Measurements from ENCODE around the gene ZIC2. TPM values are rescaled to one million over a fixed set of nuclear protein-coding genes. Genes with fewer than 3 reads are reported as not detected.
A peak's percentile ranks its signal among the peaks of the same experiment; 100 is the strongest.

The ZIC2 gene
- total and polyA plus RNA-seq, 8 donors = not detected

GRCh38 chr13:99969453-99969918 lies 12.1 kb upstream of the ZIC2 start:
- no peak overlapping the region for H3K27ac ChIP-seq
- H3K27me3 ChIP-seq = peaks cover 57 to 100% (median 91%) of the 10 kb centered on the region in 3 donors
- WGBS, 5 donors = 5 to 11% (median 7%) methylated on average over 28 to 52 of the region's 52 CpGs
- H3K4me3 ChIP-seq = peak overlapping the region; percentile 22 to 51 (median 31)
- peaks cover 37 to 44% (median 38%) of the 10 kb centered on the region in 4 donors for H3K4me1 ChIP-seq
- DNase-seq = no peak
- intact Hi-C loops (cut with DNase I; ENCODE audit: low total_unique reads) = no loop called here
- H3K36me3 ChIP-seq = no peaks in the 10 kb centered on the region
- no peak for TF ChIP-seq CTCF (IDR thresholded peaks at IDR 0.05)
- no peak for TF ChIP-seq POLR2AphosphoS5 (IDR thresholded peaks at IDR 0.05)
- no peak for TF ChIP-seq EP300 (IDR thresholded peaks at IDR 0.05)
- no peak for TF ChIP-seq POLR2A (IDR thresholded peaks at IDR 0.05)
- peaks cover 0 to 36% (median 5%) of the 10 kb centered on the region in 4 donors for H3K9me3 ChIP-seq

GRCh38 chr13:99969919-99970650 lies 11.5 kb upstream of the ZIC2 start:
- 1 to 4% (median 2%) methylated on average over 42 to 78 of the region's 79 CpGs for WGBS, 5 donors
- TF ChIP-seq CTCF (IDR thresholded peaks at IDR 0.05) = no peak
- TF ChIP-seq POLR2A (IDR thresholded peaks at IDR 0.05) = no peak
- no peak for TF ChIP-seq POLR2AphosphoS5 (IDR thresholded peaks at IDR 0.05)
- TF ChIP-seq EP300 (IDR thresholded peaks at IDR 0.05) = no peak
- Histone ChIP-seq H3K4me1 (peaks cover 37 to 44% (median 38%) of the 10 kb centered on the region in 4 donors), H3K36me3 (no peaks in the 10 kb centered on the region), H3K9me3 (peaks cover 0 to 42% (median 6%) of the 10 kb centered on the region in 4 donors), H3K27ac (no peak overlapping the region), H3K4me3 (peak overlapping the region; percentile 28 to 51 (median 36)), H3K27me3 (peaks cover 63 to 100% (median 97%) of the 10 kb centered on the region in 3 donors)
- intact Hi-C loops (cut with DNase I; ENCODE audit: low total_unique reads) = no loop called here
- no peak for DNase-seq

- TF ChIP-seq POLR2A (IDR thresholded peaks at IDR 0.05) (no peak), POLR2AphosphoS5 (IDR thresholded peaks at IDR 0.05) (no peak), CTCF (IDR thresholded peaks at IDR 0.05) (no peak), EP300 (IDR thresholded peaks at IDR 0.05) (no peak)
- intact Hi-C loops (cut with DNase I; ENCODE audit: low total_unique reads) = no loop called here
- H3K4me1 ChIP-seq = peaks cover 37 to 44% (median 38%) of the 10 kb centered on the region in 4 donors
- DNase-seq = no peak
- H3K9me3 ChIP-seq = peaks cover 0 to 50% (median 9%) of the 10 kb centered on the region in 4 donors
- 0 to 3% (median 1%) methylated on average over 8 to 116 of the region's 118 CpGs for WGBS, 5 donors
- no peaks in the 10 kb centered on the region for H3K36me3 ChIP-seq
- H3K27ac ChIP-seq = no peak overlapping the region
- peaks cover 69 to 100% (median 98%) of the 10 kb centered on the region in 3 donors for H3K27me3 ChIP-seq
- peak overlapping the region; percentile 28 to 51 (median 36) for H3K4me3 ChIP-seq
These were observed 10.7 kb upstream of the ZIC2 start for GRCh38 chr13:99970651-99971575.

GRCh38 chr13:99971576-99972189 lies 9.9 kb upstream of the ZIC2 start, which contains the start of gene ZIC5:
ZIC5 (minus strand) TSS chr13:99971767; CDS start chr13:99971603, 164 bp downstream.
- no peaks in the 10 kb centered on the region for H3K36me3 ChIP-seq
- TF ChIP-seq EP300 (IDR thresholded peaks at IDR 0.05) (no peak), CTCF (IDR thresholded peaks at IDR 0.05) (no peak), POLR2A (IDR thresholded peaks at IDR 0.05) (no peak), POLR2AphosphoS5 (IDR thresholded peaks at IDR 0.05) (no peak)
- no peak within 1 kb of the TSS for H3K27ac ChIP-seq
- peak within 1 kb of the TSS; percentile 28 to 51 (median 36) for H3K4me3 ChIP-seq
- 8 to 16% (median 10%) methylated on average over 21 to 41 of the region's 41 CpGs for WGBS, 5 donors
- no peak for DNase-seq
- H3K4me1 ChIP-seq = peaks cover 37 to 44% (median 38%) of the 10 kb centered on the region in 4 donors
- H3K9me3 ChIP-seq = peaks cover 0 to 51% (median 12%) of the 10 kb centered on the region in 4 donors
- H3K27me3 ChIP-seq = peaks cover 69 to 100% (median 98%) of the 10 kb centered on the region in 3 donors
- intact Hi-C loops (cut with DNase I; ENCODE audit: low total_unique reads) = no loop called here

Data from stomach (tissue), 9 donors.